D721Med (cell line): Measurements from ENCODE around the gene ARHGEF40.

ENCODE experiments used
- DNase-seq: peaks from one replicate; pipeline ENCODE4 v3.0.0; 2011; ENCODE audit warnings: low spot score; ENCODE audit not compliant: insufficient read length
- FAIRE-seq: peaks from 2 replicates; lab custom pipeline; 2011; peaks lifted over from hg19 to GRCh38; lab: Jason Lieb, UNC
- TF ChIP-seq, protein P1 (sequence below): IDR thresholded peaks from 2 replicates; pipeline ENCODE4 v1.5.1; 2012; ENCODE audit warnings: mild to moderate bottlenecking, control low read depth; ENCODE audit not compliant: insufficient read depth; ENCODE audit errors: missing control alignments

Gene ARHGEF40

DNA sequence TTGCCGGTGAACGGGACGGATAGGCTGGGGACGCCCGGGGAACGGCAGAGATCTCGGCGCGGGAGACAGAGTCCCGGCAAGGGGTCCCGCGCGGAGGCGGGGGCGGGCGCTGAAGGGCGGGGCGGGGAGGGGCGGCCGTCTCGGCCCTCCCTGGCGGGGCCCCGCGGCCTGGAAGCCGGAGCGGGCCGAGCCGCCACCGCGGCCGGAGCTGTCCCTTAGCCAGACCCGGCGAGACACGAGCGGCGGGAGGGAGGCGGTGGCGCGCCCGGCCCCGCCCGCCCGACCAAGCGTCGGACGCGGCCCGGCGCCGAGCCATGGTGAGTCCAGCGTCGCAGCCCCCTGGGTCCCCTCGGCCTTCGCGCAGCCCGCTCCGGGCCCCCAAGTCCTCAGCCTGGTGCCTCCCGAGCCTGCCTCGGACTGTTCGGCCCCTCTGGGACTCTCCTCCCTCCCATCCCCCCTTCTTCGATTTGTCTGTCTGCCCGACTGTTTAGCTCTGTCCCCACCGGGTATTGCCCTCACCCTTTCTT, at the start of gene ARHGEF40:
Gene ARHGEF40 (plus strand): TSS at position 222 of the 527 bp plus-strand sequence. CDS start 93 bp downstream, at position 315.
- DNase-seq (no peak), FAIRE-seq (no peak)
- TF ChIP-seq, protein P1, sequence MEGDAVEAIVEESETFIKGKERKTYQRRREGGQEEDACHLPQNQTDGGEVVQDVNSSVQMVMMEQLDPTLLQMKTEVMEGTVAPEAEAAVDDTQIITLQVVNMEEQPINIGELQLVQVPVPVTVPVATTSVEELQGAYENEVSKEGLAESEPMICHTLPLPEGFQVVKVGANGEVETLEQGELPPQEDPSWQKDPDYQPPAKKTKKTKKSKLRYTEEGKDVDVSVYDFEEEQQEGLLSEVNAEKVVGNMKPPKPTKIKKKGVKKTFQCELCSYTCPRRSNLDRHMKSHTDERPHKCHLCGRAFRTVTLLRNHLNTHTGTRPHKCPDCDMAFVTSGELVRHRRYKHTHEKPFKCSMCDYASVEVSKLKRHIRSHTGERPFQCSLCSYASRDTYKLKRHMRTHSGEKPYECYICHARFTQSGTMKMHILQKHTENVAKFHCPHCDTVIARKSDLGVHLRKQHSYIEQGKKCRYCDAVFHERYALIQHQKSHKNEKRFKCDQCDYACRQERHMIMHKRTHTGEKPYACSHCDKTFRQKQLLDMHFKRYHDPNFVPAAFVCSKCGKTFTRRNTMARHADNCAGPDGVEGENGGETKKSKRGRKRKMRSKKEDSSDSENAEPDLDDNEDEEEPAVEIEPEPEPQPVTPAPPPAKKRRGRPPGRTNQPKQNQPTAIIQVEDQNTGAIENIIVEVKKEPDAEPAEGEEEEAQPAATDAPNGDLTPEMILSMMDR, result no peak

DNA sequence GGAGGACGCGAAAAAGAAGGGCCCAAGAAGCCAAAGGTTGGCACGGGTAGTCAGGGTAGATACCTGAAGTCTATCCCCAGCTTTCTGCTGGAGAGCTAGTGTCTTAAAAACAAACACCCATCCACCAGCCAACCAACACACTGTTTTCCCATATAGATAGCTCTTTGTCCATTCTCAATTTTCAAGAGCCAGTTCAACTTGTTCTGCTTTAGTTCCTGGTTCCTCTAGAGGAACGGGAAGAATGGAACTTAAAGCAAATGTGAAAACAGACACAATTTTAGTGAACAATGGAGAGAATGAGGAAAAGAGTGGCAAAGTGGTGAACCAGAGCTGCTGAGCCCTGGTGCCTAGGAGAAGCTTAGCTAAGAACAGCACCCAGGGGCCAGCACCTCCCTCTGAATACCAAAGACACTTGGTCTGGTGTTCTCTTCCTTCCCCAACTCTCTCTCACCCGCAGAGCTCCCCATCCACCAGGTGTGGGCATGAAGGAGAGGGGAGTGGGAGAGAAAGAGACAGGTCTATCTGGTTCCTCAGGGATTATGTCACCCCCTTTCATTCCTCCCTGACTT, 49.0 kb upstream of the ARHGEF40 start:
- FAIRE-seq (no peak), DNase-seq (no peak)
- TF ChIP-seq, protein P1, result no peak

DNA sequence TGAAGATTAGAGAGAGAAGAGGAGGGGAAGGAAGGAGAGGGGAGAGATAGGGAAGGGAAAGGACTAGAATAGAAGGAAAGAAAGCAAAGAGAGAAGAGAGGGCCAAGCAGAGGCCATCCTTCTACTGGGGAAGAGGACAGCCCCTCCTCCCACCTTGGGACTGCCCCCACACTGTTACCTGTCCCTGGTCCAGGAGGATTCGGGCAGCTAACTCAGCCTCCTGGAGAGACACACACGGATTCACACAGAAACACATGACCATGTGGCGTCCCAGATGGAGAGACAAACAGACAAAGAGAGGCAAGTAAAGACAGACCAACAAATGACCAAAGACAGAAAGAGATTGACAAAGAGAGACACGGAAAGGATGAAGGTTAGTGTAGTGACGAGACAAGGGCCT, 47.4 kb upstream of the ARHGEF40 start:
- no peak for FAIRE-seq
- TF ChIP-seq, protein P1, result no peak
- DNase-seq, result no peak

DNA sequence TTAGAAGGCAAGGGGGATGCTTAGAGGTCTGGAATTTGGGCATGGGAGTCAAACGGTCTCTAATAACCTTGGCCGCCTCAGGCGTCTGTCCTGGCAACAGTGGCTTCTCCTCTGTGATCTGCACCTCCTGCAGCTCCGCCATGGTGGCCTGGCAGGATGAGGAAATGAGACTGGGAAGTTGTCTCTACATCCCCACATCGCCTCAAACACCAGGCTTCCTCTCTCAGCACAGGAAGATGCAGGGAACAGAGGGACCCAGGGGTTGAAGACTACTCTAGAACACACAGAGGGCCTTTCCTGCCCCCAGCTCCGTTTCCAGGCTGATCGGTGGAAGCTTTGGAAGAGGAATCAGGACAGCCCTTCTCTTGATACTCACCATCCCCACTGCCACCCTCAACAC, 46.9 kb upstream of the ARHGEF40 start:
- FAIRE-seq, result no peak
- no peak for DNase-seq
- TF ChIP-seq, protein P1, result no peak

- TF ChIP-seq, protein P1, result no peak
- no peak for DNase-seq
- no peak for FAIRE-seq
Observed at GRCh38 chr14:21023817-21024584, 46.1 kb upstream of the ARHGEF40 start.

DNA sequence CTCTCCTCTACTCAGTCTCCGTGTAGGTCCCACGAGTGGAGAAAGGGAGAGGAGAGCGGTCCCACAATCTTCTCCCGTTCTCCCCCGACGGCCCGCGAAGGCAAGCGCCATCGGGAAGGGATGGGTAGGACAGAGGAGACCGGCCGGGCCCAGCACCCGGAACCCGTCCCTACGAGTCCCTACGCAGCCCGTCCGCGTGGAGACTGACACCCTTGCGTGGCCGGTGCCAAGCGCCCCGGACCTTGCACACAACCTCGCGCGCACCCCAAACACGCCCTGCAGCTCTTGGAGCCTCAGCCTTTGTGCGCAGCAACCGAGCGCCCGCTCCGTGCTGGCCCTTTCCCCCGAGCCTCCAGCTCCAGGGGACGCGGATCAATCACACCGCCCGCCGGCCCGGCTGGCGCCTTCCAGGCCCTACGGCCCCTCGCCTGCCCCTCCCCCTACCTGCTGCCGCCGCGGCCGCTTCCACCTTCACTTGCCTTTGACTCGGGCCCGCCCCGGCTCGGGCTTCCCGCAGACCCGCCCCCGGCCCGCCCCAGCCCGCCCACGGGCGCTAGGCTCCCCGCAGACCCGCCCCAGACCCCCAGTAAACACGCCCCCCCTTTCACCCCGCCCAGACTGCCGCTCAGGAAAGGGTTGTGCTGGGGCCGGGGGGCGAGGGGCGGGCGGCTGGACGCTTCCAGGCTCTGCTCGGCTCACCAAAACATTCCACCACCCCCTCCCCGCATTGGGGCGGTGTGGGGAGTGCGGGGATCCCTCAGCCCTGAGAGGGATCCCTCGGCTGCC, 45.3 kb upstream of the ARHGEF40 start, which contains the start of gene NDRG2:
Gene NDRG2 (minus strand): TSS at position 477 of the 786 bp plus-strand sequence. CDS start 1,746 bp downstream, outside the sequence.
- DNase-seq (peak; percentile 92), FAIRE-seq (no peak)
- TF ChIP-seq, protein P1, result no peak
